GM12872 (cell line): ENCODE measurements around the gene ATP2A1.

Source experiments
- CTCF ChIP-seq: IDR thresholded peaks from 3 replicates; pipeline ENCODE4 v1.5.1; 2011; ENCODE audit warnings: low read depth, mild to moderate bottlenecking, low read length, moderate library complexity; ENCODE audit not compliant: insufficient read depth

ATP2A1 gene

GRCh38 chr16:28878083-28878926, at the start of gene ATP2A1:
Gene ATP2A1, plus strand, starts transcription at chr16:28878488. Its CDS starts 184 bp downstream, at chr16:28878672.
- TF ChIP-seq CTCF, result no peak

- TF ChIP-seq CTCF, result no peak
These were observed 48.5 kb upstream of the ATP2A1 start for GRCh38 chr16:28829747-28830146.

GRCh38 chr16:28830531-28830930, 47.8 kb upstream of the ATP2A1 start:
- TF ChIP-seq CTCF, result no peak

- no peak for TF ChIP-seq CTCF
These were observed 43.9 kb upstream of the ATP2A1 start for GRCh38 chr16:28834349-28834748.

- no peak for TF ChIP-seq CTCF
These were observed 43.1 kb upstream of the ATP2A1 start for GRCh38 chr16:28834873-28835863.

GRCh38 chr16:28835864-28836760, 42.2 kb upstream of the ATP2A1 start:
- TF ChIP-seq CTCF, result 0 out of 3 replicates have a peak, but pooled peaks have one; percentile 21
